Keratinocyte (primary cell): ENCODE results near the gene AHNAK2. TPM values are rescaled to one million over a fixed set of nuclear protein-coding genes. Genes with fewer than 3 reads are reported as not detected.

Source experiments
- DNase-seq: peaks from one replicate; pipeline ENCODE4 v3.0.0-alpha.2; 2011; ENCODE audit warnings: low read depth, missing footprints, low spot score
- FAIRE-seq: peaks from 2 replicates; lab custom pipeline; 2011; peaks lifted over from hg19 to GRCh38; lab: Jason Lieb, UNC
- H2AFZ ChIP-seq: 2 replicates; pipeline ENCODE4 v1.6.0; 2012; ENCODE audit warnings: low read length, control low read depth, inconsistent platforms; ENCODE audit not compliant: control insufficient read depth
- H3K27ac ChIP-seq: 2 replicates; pipeline ENCODE4 v1.5.1; 2011; ENCODE audit warnings: low read length; ENCODE audit not compliant: control insufficient read depth, insufficient read depth
- H3K27me3 ChIP-seq: 3 replicates; pipeline ENCODE4 v1.6.0; 2011; ENCODE audit warnings: low read length; ENCODE audit not compliant: control insufficient read depth, insufficient read depth; ENCODE audit errors: extremely low read depth
- H3K36me3 ChIP-seq, 2 experiments: 2 replicates in 1 of 2; 3 replicates in 1 of 2; pipeline ENCODE4 v1.5.1; 2011; ENCODE audit warnings: low read length in 2 of 2, mild to moderate bottlenecking in 1 of 2; ENCODE audit not compliant: control insufficient read depth in 2 of 2, insufficient read depth in 2 of 2; ENCODE audit errors: extremely low read depth in 1 of 2
- H3K4me1 ChIP-seq: 3 replicates; pipeline ENCODE4 v1.5.1; 2011; ENCODE audit warnings: low read length; ENCODE audit not compliant: control insufficient read depth, insufficient read depth; ENCODE audit errors: extremely low read depth
- H3K4me2 ChIP-seq: 3 replicates; pipeline ENCODE4 v1.6.0; 2011; ENCODE audit warnings: low read depth, low read length; ENCODE audit not compliant: control insufficient read depth, insufficient read depth; ENCODE audit errors: extremely low read depth
- H3K4me3 ChIP-seq, 3 experiments: fragments of 200-600 bp in 1 of 3; sonication (generic) in 1 of 3; 2 replicates in 2 of 3; 3 replicates in 1 of 3; pipeline ENCODE4 v1.5.1; 2011 to 2016; ENCODE audit warnings: low read length in 3 of 3, mild to moderate bottlenecking in 3 of 3, control low read depth in 2 of 3, inconsistent platforms in 1 of 3, low read depth in 1 of 3, mixed read lengths in 1 of 3, mixed run types in 1 of 3, moderate library complexity in 1 of 3; ENCODE audit not compliant: control insufficient read depth in 2 of 3, insufficient read depth in 2 of 3; ENCODE audit errors: extremely low read depth in 1 of 3
- H3K79me2 ChIP-seq: 2 replicates; pipeline ENCODE4 v1.6.0; 2012; ENCODE audit warnings: low read length; ENCODE audit not compliant: control insufficient read depth, insufficient read depth
- H3K9ac ChIP-seq: 3 replicates; pipeline ENCODE4 v1.6.0; 2011; ENCODE audit warnings: low read length; ENCODE audit not compliant: control insufficient read depth, insufficient read depth; ENCODE audit errors: extremely low read depth
- H3K9me1 ChIP-seq: 3 replicates; pipeline ENCODE4 v1.6.0; 2011; ENCODE audit warnings: low read length; ENCODE audit not compliant: control insufficient read depth, insufficient read depth; ENCODE audit errors: extremely low read depth
- H3K9me3 ChIP-seq: 2 replicates; pipeline ENCODE4 v1.5.1; 2012; ENCODE audit warnings: low read depth, low read length; ENCODE audit not compliant: control insufficient read depth
- H4K20me1 ChIP-seq: 3 replicates; pipeline ENCODE4 v1.6.0; 2011; ENCODE audit warnings: low read length; ENCODE audit not compliant: control insufficient read depth, insufficient read depth; ENCODE audit errors: extremely low read depth
- EZH2 ChIP-seq: IDR thresholded peaks from one replicate; pipeline ENCODE4 v1.6.1; 2012; ENCODE audit warnings: inconsistent platforms, mild to moderate bottlenecking, low read length, moderate library complexity
- dilution Hi-C: fragments of 300-500 bp; cut with MboI; formaldehyde crosslinking; loops from one replicate; pipeline ENCODE4 v1.7.0; 2020; ENCODE audit warnings: low sequenced_read_pairs; ENCODE audit not compliant: extremely low pct_ligation_motif_present
- polyA plus RNA-seq, 5 experiments: library from polyadenylated mRNA; depleted of rRNA in 3 of 5; stranded (reverse) in 3 of 5; stranded (forward) in 1 of 5; unstranded in 1 of 5; fragments of >200 nt; gene quantifications; 1 replicate in 1 of 5; 2 replicates in 3 of 5; 3 replicates in 1 of 5; pipeline versions ENCODE4 v1.2.1 to v1.2.3, GENCODE V29; 2011 to 2012; ENCODE audit warnings: missing spikeins in 2 of 5, low read depth in 1 of 5, low replicate concordance in 1 of 5
- TF ChIP-seq, protein P1 (sequence below), 3 experiments: IDR thresholded peaks in 1 of 3; conservative IDR thresholded peaks in 1 of 3; optimal IDR thresholded peaks in 1 of 3; 2 replicates in 2 of 3; 3 replicates in 1 of 3; pipeline versions ENCODE3 to v1.5.1; 2011; ENCODE audit warnings: low read length in 3 of 3, mild to moderate bottlenecking in 3 of 3, moderate library complexity in 2 of 3, control low read depth in 1 of 3, inconsistent platforms in 1 of 3; ENCODE audit not compliant: insufficient read depth in 2 of 3; ENCODE audit errors: extremely low read depth in 1 of 3

AHNAK2 gene
- polyA plus RNA-seq, 1 donor (not counting 4 experiments of a cell fraction or from before 2014, with no cell fraction given): 164 TPM

DNA sequence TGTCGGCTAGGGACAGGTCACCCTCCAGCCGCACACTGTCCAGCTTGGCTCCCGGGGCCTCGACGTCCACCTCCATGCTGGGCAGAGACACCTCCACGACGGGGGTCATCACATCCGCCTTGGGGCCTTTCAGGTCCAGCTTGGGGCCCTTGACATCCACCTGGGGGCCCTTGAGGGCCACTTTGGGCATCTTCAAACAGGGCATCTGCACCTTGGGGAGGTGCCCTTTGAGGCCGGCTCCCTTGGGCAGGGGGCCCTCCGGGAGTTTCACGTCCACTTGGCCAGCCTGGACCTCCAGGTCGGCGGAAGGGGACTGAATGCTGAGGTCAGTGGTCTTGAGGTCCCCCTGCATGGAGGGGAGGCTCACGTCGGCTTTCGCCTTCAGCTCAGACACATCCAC is 35.6 kb downstream of the AHNAK2 start:
- Histone ChIP-seq H3K9ac (no peak overlapping the region), H3K9me3 (no peaks in the 10 kb centered on the region), H3K79me2 (no peaks in the 10 kb centered on the region), H2AFZ (no peak overlapping the region), H3K27me3 (no peaks in the 10 kb centered on the region), H3K9me1 (peaks cover 2% of the 10 kb centered on the region), H3K27ac (no peak overlapping the region), H3K4me1 (no peaks in the 10 kb centered on the region), H3K4me2 (no peak overlapping the region), H4K20me1 (no peaks in the 10 kb centered on the region), H3K36me3 (peaks cover 27 to 41% of the 10 kb centered on the region in 2 experiments), H3K4me3 (no peak overlapping the region)
- FAIRE-seq: no peak
- dilution Hi-C loops: no loop called here
- TF ChIP-seq EZH2: no peak
- TF ChIP-seq, protein P1, sequence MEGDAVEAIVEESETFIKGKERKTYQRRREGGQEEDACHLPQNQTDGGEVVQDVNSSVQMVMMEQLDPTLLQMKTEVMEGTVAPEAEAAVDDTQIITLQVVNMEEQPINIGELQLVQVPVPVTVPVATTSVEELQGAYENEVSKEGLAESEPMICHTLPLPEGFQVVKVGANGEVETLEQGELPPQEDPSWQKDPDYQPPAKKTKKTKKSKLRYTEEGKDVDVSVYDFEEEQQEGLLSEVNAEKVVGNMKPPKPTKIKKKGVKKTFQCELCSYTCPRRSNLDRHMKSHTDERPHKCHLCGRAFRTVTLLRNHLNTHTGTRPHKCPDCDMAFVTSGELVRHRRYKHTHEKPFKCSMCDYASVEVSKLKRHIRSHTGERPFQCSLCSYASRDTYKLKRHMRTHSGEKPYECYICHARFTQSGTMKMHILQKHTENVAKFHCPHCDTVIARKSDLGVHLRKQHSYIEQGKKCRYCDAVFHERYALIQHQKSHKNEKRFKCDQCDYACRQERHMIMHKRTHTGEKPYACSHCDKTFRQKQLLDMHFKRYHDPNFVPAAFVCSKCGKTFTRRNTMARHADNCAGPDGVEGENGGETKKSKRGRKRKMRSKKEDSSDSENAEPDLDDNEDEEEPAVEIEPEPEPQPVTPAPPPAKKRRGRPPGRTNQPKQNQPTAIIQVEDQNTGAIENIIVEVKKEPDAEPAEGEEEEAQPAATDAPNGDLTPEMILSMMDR (optimal IDR thresholded peaks at IDR 0.05 in 1 of 3, IDR thresholded peaks at IDR 0.05 in 1 of 3, conservative IDR thresholded peaks at IDR 0.05 in 1 of 3; ENCODE audit: extremely low read depth in 1 of 3, insufficient read depth in 2 of 3, low read length in 3 of 3): no peak
- DNase-seq: no peak

GRCh38 chr14:104941508-104942365 is 36.4 kb downstream of the AHNAK2 start:
- TF ChIP-seq, protein P1 (optimal IDR thresholded peaks at IDR 0.05 in 1 of 3, IDR thresholded peaks at IDR 0.05 in 1 of 3, conservative IDR thresholded peaks at IDR 0.05 in 1 of 3; ENCODE audit: extremely low read depth in 1 of 3, insufficient read depth in 2 of 3, low read length in 3 of 3): no peak
- no peak for TF ChIP-seq EZH2
- H3K4me3 ChIP-seq: no peak overlapping the region
- H3K36me3 ChIP-seq: peaks cover 27 to 37% of the 10 kb centered on the region in 2 experiments
- no peaks in the 10 kb centered on the region for H3K9me3 ChIP-seq
- dilution Hi-C loops: no loop called here
- no peak overlapping the region for H3K9ac ChIP-seq
- no peaks in the 10 kb centered on the region for H3K79me2 ChIP-seq
- H4K20me1 ChIP-seq: no peaks in the 10 kb centered on the region
- H3K27me3 ChIP-seq: no peaks in the 10 kb centered on the region
- DNase-seq (no peak), FAIRE-seq (no peak)
- no peaks in the 10 kb centered on the region for H3K4me1 ChIP-seq
- no peak overlapping the region for H3K4me2 ChIP-seq
- H3K27ac ChIP-seq: no peak overlapping the region
- H2AFZ ChIP-seq: no peak overlapping the region
- peaks cover 2% of the 10 kb centered on the region for H3K9me1 ChIP-seq
